AG08396 (cell line): ENCODE results near the gene PCDHA10.
A peak's percentile ranks its signal among the peaks of the same experiment; 100 is the strongest.
"Not testable (repeated sequence)": the region's sequence is repeated elsewhere in the genome, so short reads cannot be mapped to it uniquely, and the experiment has no call there.

Experiments
- DNase-seq: peaks from one replicate; pipeline ENCODE4 v3.0.0; 2012; ENCODE audit warnings: low spot score, mixed read lengths

Gene PCDHA10

GRCh38 chr5:140842798-140843733 lies 12.6 kb upstream of the PCDHA10 start:
- no peak for DNase-seq

DNA sequence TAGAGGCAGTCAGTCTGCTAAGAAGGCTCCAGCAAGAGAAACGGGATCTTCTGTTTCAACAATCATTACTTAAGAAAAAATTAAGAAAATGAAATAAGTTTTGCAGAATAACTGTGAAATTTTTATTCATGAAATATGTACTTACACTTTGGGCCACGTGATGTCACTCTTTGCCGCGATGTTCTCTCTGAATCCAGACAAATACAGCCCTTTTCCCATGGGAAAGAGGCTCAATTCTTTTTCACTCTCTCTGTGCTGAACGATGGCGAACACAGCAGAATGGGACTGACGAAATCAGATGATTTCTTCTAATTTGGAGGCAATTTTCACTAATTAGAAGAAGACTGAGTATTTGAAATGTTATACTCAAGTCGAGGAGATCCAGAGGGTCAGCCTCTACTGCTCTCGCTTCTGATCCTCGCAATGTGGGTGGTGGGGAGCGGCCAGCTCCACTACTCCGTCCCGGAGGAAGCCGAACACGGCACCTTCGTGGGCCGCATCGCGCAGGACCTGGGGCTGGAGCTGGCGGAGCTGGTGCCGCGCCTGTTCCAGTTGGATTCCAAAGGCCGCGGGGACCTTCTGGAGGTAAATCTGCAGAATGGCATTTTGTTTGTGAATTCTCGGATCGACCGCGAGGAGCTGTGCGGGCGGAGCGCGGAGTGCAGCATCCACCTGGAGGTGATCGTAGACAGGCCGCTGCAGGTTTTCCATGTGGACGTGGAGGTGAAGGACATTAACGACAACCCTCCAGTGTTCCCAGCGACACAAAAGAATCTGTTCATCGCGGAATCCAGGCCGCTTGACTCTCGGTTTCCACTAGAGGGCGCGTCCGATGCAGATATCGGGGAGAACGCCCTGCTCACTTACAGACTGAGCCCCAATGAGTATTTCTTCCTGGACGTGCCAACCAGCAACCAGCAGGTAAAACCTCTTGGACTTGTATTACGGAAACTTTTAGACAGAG lies 7.3 kb upstream of the PCDHA10 start, which contains the start of gene PCDHA9:
Gene PCDHA9 (plus strand): TSS at position 244 of the 964 bp plus-strand sequence. CDS start 114 bp downstream, at position 358.
- not testable (repeated sequence) for DNase-seq

DNA sequence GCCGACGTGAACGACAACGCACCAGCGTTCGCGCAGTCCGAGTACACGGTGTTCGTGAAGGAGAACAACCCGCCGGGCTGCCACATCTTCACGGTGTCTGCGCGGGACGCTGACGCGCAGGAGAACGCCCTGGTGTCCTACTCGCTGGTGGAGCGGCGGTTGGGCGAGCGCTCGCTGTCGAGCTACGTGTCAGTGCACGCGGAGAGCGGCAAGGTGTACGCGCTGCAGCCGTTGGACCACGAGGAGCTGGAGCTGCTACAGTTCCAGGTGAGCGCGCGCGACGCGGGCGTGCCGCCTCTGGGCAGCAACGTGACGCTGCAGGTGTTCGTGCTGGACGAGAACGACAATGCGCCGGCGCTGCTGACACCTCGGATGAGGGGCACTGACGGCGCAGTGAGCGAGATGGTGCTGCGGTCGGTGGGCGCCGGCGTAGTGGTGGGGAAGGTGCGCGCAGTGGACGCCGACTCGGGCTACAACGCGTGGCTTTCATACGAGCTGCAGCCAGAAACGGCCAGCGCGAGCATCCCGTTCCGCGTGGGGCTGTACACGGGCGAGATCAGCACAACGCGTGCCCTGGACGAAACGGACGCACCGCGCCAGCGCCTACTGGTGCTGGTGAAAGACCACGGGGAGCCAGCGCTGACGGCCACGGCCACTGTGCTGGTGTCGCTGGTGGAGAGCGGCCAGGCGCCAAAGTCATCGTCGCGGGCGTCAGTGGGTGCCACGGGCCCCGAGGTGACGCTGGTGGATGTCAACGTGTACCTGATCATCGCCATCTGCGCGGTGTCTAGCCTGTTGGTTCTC lies 5.7 kb upstream of the PCDHA10 start:
- not testable (repeated sequence) for DNase-seq

- no peak for DNase-seq
Observed at GRCh38 chr5:140857177-140857986, 1.7 kb downstream of the PCDHA10 start.

GRCh38 chr5:140857987-140858240 lies 2.2 kb downstream of the PCDHA10 start:
- DNase-seq: no peak

GRCh38 chr5:140862441-140863295 lies 7.0 kb downstream of the PCDHA10 start:
- DNase-seq: no peak

GRCh38 chr5:140868721-140869554 lies 13.2 kb downstream of the PCDHA10 start, which contains the start of gene PCDHA11:
TSS of gene PCDHA11 (plus strand) at chr5:140868957. CDS start at chr5:140869104, 147 bp downstream.
- no peak for DNase-seq

- DNase-seq: peak; percentile 47
Observed at GRCh38 chr5:140869555-140869886, 13.8 kb downstream of the PCDHA10 start.

GRCh38 chr5:140870221-140871201 lies 14.8 kb downstream of the PCDHA10 start:
- no peak for DNase-seq

DNA sequence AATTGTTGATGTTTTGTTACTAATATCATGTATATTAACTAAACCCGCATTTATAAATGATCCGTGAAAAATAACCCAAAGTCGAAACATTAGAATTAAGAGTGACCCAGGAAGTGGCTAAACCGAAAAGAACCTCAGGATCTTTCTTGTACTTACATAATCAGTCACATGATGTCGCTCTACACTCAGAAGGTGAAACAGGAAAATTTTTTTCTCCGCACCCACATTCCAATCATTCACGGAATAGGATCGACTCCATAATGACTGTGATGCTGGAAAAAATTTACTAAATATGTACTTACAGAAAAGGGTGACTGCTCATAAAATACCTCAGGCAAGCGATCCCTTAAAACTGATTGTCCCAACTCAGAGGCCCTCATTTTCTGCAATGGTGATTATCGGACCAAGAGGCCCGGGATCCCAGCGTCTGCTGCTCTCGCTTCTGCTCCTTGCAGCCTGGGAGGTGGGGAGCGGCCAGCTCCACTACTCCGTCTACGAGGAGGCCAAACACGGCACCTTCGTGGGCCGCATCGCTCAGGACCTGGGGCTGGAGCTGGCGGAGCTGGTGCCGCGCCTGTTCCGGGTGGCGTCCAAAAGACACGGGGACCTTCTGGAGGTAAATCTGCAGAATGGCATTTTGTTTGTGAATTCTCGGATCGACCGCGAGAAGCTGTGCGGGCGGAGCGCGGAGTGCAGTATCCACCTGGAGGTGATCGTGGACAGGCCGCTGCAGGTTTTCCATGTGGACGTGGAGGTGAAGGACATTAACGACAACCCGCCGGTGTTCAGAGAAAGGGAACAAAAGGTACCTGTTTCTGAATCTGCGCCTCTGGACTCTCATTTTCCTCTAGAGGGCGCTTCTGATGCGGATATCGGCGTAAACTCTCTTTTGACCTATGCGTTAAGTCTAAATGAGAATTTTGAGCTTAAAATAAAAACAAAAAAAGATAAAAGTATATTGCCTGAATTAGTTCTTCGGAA lies 19.7 kb downstream of the PCDHA10 start, which contains the start of gene PCDHA12:
Gene PCDHA12 (plus strand): TSS at position 224 of the 981 bp plus-strand sequence. CDS start 165 bp downstream, at position 389.
- no peak for DNase-seq

DNA sequence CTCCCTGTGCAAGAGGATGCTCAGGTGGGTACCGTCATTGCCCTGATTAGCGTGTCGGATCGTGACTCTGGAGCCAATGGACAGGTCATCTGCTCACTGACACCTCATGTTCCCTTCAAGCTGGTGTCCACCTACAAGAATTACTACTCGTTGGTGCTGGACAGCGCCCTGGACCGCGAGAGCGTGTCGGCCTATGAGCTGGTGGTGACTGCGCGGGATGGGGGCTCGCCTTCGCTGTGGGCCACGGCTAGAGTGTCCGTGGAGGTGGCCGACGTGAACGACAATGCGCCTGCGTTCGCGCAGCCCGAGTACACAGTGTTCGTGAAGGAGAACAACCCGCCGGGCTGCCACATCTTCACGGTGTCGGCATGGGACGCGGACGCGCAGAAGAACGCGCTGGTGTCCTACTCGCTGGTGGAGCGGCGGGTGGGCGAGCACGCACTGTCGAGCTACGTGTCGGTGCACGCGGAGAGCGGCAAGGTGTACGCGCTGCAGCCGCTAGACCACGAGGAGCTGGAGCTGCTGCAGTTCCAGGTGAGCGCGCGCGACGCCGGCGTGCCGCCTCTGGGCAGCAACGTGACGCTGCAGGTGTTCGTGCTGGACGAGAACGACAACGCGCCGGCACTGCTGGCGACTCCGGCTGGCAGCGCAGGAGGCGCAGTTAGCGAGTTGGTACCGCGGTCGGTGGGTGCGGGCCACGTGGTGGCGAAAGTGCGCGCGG lies 21.0 kb downstream of the PCDHA10 start:
- not testable (repeated sequence) for DNase-seq

DNA sequence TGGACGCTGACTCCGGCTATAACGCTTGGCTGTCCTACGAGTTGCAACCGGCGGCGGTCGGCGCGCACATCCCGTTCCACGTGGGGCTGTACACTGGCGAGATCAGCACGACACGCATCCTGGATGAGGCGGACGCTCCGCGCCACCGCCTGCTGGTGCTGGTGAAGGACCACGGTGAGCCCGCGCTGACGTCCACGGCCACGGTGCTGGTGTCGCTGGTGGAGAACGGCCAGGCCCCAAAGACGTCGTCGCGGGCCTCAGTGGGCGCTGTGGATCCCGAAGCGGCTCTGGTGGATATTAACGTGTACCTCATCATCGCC lies 21.5 kb downstream of the PCDHA10 start:
- DNase-seq: no peak

GRCh38 chr5:140881889-140882590 lies 26.3 kb downstream of the PCDHA10 start, which contains the start of gene PCDHA13:
TSS of gene PCDHA13 (plus strand) at chr5:140882124. CDS start at chr5:140882269, 145 bp downstream.
- DNase-seq: peak; percentile 33

- DNase-seq: no peak
Observed at GRCh38 chr5:140882591-140882899, 26.8 kb downstream of the PCDHA10 start.

DNA sequence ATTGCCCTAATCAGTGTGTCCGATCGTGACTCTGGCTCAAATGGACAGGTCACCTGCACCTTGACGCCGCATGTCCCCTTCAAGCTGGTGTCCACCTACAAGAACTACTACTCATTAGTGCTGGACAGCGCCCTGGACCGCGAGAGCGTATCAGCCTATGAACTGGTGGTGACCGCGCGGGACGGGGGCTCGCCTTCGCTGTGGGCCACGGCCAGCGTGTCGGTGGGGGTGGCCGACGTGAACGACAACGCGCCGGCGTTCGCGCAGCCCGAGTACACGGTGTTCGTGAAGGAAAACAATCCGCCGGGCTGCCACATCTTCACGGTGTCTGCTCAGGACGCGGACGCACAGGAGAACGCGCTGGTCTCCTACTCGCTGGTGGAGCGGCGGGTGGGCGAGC lies 27.7 kb downstream of the PCDHA10 start:
- no peak for DNase-seq
